Measurements from ENCODE around the gene RECQL5. TPM values are rescaled to one million over a fixed set of nuclear protein-coding genes. Genes with fewer than 3 reads are reported as not detected.
A peak's percentile ranks its signal among the peaks of the same experiment; 100 is the strongest.

RECQL5 gene
- total RNA-seq, 2 experiments from 2014 or later, result 90.0 to 139 TPM

DNA sequence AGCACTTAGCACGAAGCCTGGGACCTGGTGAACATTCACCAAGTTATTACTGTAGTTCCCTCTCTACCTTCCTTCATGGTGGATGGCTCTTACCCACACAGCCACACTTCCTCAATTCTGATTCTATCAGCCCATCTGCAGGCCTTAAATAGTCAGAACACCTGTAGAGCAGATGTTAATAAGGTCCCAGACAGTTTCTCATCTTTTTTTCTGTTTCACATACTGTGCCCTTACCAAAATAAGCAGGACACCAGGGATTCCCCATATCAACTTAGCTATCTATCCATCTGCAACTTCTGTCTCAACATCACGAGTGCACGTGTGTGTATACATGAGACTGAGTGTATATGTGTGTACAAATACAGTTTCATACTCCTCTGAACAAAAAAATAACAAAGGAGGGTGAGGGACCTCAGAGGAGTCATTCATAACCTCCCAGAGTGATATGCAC lies 2.8 kb downstream of the RECQL5 start:
- Histone ChIP-seq H3K36me3 (ENCODE audit: insufficient read depth, low read length) (peaks cover 63% of the 10 kb centered on the region), H3K27ac (ENCODE audit: low read depth, low read length, poor library complexity, severe bottlenecking) (peak overlapping the region; percentile 94), H3K4me2 (ENCODE audit: low read length) (peak overlapping the region; percentile 93; the same call in 1 of the 2 replicates), H3K79me2 (ENCODE audit: insufficient read depth, low read depth, low read length) (peaks cover 47% of the 10 kb centered on the region), H2AFZ (ENCODE audit: low read length) (no peak overlapping the region), H3K9me3 (ENCODE audit: low read length) (peaks cover 15% of the 10 kb centered on the region; the same call in 1 of the 2 replicates), H3K4me3 (ENCODE audit: low read depth, low read length, poor library complexity, severe bottlenecking) (peak overlapping the region; percentile 49), H3K9me2 (ENCODE audit: insufficient read depth, low read length) (no peaks in the 10 kb centered on the region), H3K4me1 (ENCODE audit: insufficient read depth, low read length, poor library complexity, severe bottlenecking) (peaks cover 70% of the 10 kb centered on the region), H4K20me1 (ENCODE audit: insufficient read depth, low read length) (no peaks in the 10 kb centered on the region)
- peak; percentile 100 for DNase-seq (ENCODE audit: low spot score)
- POLR2A ChIA-PET, result interaction anchor here (0.5 to 1.3 kb wide), 6 partner anchors 10 to 830 kb away, joined by 3 to 5 read pairs (median 3); no protein-coding TSS in a partner anchor
- no peak; the same call in 1 of the 2 replicates for TF ChIP-seq CTCF (conservative IDR thresholded peaks at IDR 0.05; ENCODE audit: low read length)
- no peak for TF ChIP-seq EZH2phosphoT487 (IDR thresholded peaks at IDR 0.05; ENCODE audit: borderline replicate concordance, low read depth, low read length)
- no TSS peak for BruUV-seq (replicated peaks)
- CTCF ChIA-PET (ENCODE audit: unreplicated experiment), result interaction anchor here (0.6 to 1.0 kb wide), 3 partner anchors 26 to 95 kb away, joined by 3 read pairs; no protein-coding TSS in a partner anchor
- intact Hi-C loops (cut with micrococcal nuclease; ENCODE audit: unreplicated experiment), result loop anchor here (1.0 to 10.0 kb wide), 4 partner anchors 25 to 1071 kb away; partner anchors contain the start of genes MFSD11, SRSF2, UBALD2 and UNK

DNA sequence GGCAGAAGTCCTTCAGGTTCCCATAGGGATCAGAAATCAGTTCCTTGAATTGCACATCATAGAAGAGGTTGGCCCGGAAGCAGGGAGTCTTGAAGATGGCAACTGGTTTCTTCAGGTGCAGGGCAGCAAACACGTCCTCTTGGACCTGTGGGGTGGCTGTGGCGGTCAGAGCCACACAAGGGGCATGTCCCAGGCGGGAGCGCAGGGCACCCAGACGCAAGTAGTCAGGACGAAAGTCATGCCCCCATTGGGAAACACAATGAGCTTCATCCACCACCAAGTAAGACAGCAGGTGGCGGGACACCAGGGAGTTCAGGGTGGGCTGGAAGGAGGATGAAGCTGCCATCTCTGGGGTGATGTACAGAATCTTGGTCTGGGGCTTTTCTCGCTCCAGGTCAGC lies 4.4 kb downstream of the RECQL5 start:
- no peak overlapping the region for H3K4me3 ChIP-seq (ENCODE audit: low read depth, low read length, poor library complexity, severe bottlenecking)
- BruUV-seq (replicated peaks), result no TSS peak
- H3K4me1 ChIP-seq (ENCODE audit: insufficient read depth, low read length, poor library complexity, severe bottlenecking), result peaks cover 66% of the 10 kb centered on the region
- H3K4me2 ChIP-seq (ENCODE audit: low read length), result peak overlapping the region; percentile 13; the same call in 1 of the 2 replicates
- H3K9me3 ChIP-seq (ENCODE audit: low read length), result peaks cover 15% of the 10 kb centered on the region; the same call in 1 of the 2 replicates
- H3K27ac ChIP-seq (ENCODE audit: low read depth, low read length, poor library complexity, severe bottlenecking), result peak overlapping the region; percentile 94
- no peak overlapping the region for H2AFZ ChIP-seq (ENCODE audit: low read length)
- intact Hi-C loops (cut with micrococcal nuclease; ENCODE audit: unreplicated experiment), result loop anchor here (10.0 kb wide), 2 partner anchors 602 to 1072 kb away; partner anchors contain the start of genes MFSD11, SRSF2 and UBALD2
- TF ChIP-seq CTCF (conservative IDR thresholded peaks at IDR 0.05; ENCODE audit: low read length) (no peak), EZH2phosphoT487 (IDR thresholded peaks at IDR 0.05; ENCODE audit: borderline replicate concordance, low read depth, low read length) (no peak)
- peaks cover 31% of the 10 kb centered on the region for H3K79me2 ChIP-seq (ENCODE audit: insufficient read depth, low read depth, low read length)
- ChIA-PET POLR2A (interaction anchor here (1.1 to 1.7 kb wide), 3 partner anchors 8 to 30 kb away, joined by 4 to 6 read pairs (median 6); partner anchors contain the start of gene SMIM5), CTCF (ENCODE audit: unreplicated experiment) (interaction anchor here (1.0 kb wide), 1 partner anchor 9 kb away, joined by 3 read pairs; no protein-coding TSS in a partner anchor)
- H4K20me1 ChIP-seq (ENCODE audit: insufficient read depth, low read length), result no peaks in the 10 kb centered on the region
- peaks cover 64% of the 10 kb centered on the region for H3K36me3 ChIP-seq (ENCODE audit: insufficient read depth, low read length)
- no peaks in the 10 kb centered on the region for H3K9me2 ChIP-seq (ENCODE audit: insufficient read depth, low read length)
- DNase-seq (ENCODE audit: low spot score), result no peak
